CD4-positive, alpha-beta T cell treated with Interferon gamma for 1 hour (primary cell): ENCODE results near the gene TCFL5.

Experiments used
- DNase-seq: peaks from one replicate; pipeline ENCODE4 v3.0.0-alpha.2; 2020

The TCFL5 gene

GRCh38 chr20:62861726-62862336 lies at the start of gene TCFL5:
Gene TCFL5 (minus strand): TSS chr20:62861822. CDS start chr20:62861670, 152 bp downstream.
- DNase-seq, result peak; percentile 87

- DNase-seq, result no peak
Measured at GRCh38 chr20:62910777-62911497, 49.3 kb upstream of the TCFL5 start.

GRCh38 chr20:62910217-62910766 lies 48.7 kb upstream of the TCFL5 start:
- no peak for DNase-seq

- DNase-seq, result no peak
Measured at GRCh38 chr20:62908971-62909791, 47.6 kb upstream of the TCFL5 start.

- peak; percentile 35 for DNase-seq
Measured at GRCh38 chr20:62907384-62908317, 46.0 kb upstream of the TCFL5 start.

- DNase-seq, result no peak
Measured at GRCh38 chr20:62906647-62907375, 45.2 kb upstream of the TCFL5 start.

GRCh38 chr20:62906209-62906608 lies 44.6 kb upstream of the TCFL5 start:
- no peak for DNase-seq

- no peak for DNase-seq
Measured at GRCh38 chr20:62905536-62906117, 44.0 kb upstream of the TCFL5 start.

- no peak for DNase-seq
Measured at GRCh38 chr20:62902926-62903615, 41.4 kb upstream of the TCFL5 start.

- no peak for DNase-seq
Measured at GRCh38 chr20:62901891-62902290, 40.3 kb upstream of the TCFL5 start.

- peak; percentile 20 for DNase-seq
Measured at GRCh38 chr20:62900692-62901584, 39.3 kb upstream of the TCFL5 start.

- peak; percentile 76 for DNase-seq
Measured at GRCh38 chr20:62900052-62900691, 38.5 kb upstream of the TCFL5 start.

GRCh38 chr20:62899633-62900051 lies 38.0 kb upstream of the TCFL5 start:
- DNase-seq, result no peak

GRCh38 chr20:62898970-62899632 lies 37.5 kb upstream of the TCFL5 start:
- DNase-seq, result no peak

GRCh38 chr20:62898093-62898964 lies 36.7 kb upstream of the TCFL5 start:
- no peak for DNase-seq

GRCh38 chr20:62897666-62898065 lies 36.0 kb upstream of the TCFL5 start:
- no peak for DNase-seq

- DNase-seq, result no peak
Measured at GRCh38 chr20:62896526-62896925, 34.9 kb upstream of the TCFL5 start.
